ENCODE data around the gene AIMP1.

AIMP1 gene

DNA sequence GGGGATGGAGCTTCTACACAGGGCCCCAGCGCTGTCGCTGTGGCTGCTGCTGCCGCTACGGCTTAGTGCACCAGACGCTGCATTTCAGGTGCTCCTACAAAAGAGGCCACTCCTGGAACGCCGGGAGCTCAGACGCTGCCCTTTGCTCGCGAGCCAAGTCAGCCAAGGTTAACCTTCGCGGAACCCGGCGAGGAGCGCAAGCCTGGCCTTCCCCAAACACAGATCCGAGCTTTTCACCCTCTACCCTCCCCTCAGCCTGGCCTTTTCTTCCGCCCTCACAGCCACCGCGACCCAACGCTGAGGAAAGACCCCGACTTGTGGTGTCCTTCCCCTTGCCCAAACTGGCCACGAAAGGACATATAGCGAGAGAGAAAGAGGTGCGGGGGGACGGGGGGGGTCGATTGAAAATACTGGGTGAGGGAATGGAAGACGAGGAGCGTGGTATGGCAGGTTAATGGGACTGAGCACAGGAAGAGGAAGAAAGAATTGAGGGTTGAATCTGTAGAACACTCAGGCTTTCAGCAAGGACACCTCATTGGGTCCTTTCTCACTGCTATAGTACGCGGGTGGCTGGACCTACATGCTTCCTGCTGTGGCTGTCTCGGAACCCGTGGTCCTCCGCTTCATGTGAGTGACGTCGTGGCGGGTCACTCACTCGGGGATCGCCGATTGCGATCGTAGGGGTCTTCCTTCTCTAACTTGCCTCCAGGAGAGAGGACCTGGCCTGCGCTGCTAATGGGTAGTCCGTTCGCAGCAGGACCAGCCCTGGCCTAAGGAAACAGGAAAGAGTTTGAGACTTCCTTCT lies at the start of gene AIMP1, which contains the start of gene TBCK:
TSS of gene AIMP1 (plus strand) at position 583 of the 805 bp plus-strand sequence. CDS start 8,460 bp downstream, outside the sequence.
TSS of gene TBCK (minus strand) at position 242 of the 805 bp plus-strand sequence. CDS start 7,249 bp downstream, outside the sequence.
- DNase-seq, result peak; percentile 92

DNA sequence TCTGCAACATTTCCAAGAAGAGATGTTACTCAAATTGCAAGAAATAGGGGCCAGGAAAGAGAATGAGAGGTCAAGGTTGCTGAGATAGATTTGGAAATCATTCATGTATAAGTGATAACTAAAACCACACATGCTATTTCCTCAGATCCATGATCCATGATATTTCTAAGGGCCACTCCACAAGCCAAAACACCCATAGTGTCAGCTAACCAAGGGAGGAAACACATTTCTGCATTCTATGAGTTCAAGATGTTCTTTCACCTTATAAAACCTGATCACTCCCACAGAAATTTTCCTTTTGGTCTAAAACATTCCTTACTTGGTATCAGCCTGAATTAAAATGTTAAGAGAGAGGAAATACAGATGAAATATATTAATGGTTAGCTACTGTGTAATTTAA lies 47.6 kb upstream of the AIMP1 start:
- no peak for DNase-seq

DNA sequence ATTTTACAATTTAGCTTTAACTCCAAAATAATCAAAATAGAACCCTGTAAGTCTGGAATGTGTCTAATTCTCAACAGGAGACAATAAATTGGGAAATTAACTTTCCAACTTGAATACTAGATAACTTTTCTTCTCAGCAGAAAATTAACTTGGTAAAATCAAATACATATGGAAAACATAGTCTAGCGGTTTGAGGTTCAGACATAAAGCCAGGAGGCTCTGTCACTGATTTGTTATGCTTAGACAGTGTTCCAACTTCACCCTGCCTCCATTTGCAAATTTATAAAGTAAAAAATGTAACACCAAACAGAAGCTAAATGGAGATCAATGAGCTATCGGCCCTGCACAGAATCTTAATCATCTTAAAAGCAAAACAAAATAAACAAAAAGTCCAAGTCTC lies 46.6 kb upstream of the AIMP1 start:
- DNase-seq, result no peak

DNA sequence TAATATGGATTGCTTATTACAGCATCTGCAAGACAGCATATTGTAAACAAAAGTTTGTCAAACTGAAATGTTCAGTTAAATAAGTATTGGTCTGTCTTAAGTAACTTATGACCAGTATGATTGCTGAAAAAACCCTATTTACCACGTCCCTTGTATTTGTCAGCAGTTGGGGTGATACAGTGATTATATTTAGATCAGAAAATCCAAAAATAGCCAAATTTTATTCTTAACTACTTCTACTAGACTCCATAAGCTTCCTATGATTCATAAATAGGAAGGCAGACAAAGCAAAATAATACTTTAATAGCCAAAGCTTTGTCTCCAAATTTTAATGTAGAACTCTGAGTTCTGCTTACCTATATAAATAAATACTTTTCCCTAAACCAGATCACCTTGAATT lies 45.6 kb upstream of the AIMP1 start:
- no peak for DNase-seq

DNA sequence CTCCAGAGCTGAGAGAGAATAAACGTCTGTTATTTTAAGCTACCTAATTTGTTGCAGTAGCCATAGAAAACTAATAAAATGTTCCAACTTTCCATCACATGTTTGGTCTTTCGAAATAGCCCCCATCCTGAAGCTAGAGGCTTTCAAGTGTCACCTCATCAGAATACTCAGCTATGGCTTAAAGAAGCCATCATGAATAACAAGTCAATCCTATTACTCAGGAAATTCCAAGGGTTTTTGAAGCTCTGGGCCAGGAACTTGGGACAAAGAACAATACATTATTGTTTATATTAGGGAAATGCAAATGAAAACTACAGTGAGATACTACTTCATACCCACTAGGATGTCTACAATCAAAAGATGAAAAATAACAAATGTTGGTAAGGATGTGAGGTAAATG lies 42.5 kb upstream of the AIMP1 start:
- no peak for DNase-seq

DNA sequence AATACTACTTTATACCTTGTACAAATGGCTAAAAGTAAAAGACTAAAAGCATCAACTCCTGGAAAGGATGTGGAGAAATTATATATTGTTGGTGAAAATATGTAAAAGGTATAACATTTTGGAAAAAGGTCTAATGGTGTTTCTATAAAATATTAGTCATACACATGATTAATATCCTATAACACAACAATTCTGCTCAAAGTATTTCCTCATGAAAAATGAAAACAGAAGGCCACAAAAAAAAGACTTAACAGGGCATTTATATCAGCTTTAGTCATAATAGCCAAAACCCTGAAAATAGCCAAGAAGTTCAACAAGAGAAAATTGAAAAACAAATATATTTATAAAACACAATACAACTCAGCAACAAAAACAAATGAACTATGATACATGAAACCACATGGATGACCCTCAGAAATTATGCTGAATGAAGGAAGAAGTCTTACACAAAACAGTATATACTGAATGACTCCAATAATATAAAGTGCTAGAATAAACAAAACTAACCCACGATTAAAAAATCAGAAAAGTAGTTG lies 39.1 kb upstream of the AIMP1 start:
- no peak for DNase-seq

DNA sequence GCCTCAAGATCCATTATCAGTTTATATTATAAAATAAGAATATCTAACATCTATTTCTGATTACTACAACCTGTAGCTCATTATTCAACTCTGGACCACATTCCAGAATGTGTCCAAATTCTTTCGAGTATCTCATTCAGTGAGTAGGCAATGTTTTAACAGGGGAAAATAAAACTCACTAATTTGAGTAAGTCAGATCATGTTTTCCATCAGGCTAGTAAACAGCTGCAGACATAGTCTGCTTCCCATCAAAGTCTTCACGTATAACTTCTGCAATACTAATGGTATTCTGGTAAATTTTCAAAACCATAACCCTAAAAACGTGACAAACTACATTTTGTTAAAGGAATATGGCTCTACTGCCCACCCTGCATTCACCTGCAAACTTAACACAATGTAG lies 32.1 kb upstream of the AIMP1 start:
- no peak for DNase-seq

DNA sequence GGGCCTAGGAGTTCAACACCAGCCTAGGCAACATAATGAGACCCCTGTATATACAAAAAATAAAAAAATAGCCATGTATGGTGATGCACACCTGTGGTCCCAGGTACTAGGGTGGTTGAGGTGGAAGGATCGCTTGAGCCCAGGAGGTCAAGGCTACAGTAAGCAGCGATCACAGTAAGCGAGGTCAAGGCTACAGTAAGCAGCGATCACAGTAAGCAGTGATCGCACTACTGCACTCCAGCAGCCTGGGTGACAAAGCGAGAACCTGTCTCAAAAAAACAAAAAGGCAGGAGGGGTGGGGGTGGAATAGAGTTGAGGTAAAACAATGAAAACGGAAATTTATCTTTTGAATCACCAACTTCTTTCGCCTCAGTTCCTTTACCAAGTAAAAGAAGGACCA lies 29.7 kb upstream of the AIMP1 start:
- no peak for DNase-seq

DNA sequence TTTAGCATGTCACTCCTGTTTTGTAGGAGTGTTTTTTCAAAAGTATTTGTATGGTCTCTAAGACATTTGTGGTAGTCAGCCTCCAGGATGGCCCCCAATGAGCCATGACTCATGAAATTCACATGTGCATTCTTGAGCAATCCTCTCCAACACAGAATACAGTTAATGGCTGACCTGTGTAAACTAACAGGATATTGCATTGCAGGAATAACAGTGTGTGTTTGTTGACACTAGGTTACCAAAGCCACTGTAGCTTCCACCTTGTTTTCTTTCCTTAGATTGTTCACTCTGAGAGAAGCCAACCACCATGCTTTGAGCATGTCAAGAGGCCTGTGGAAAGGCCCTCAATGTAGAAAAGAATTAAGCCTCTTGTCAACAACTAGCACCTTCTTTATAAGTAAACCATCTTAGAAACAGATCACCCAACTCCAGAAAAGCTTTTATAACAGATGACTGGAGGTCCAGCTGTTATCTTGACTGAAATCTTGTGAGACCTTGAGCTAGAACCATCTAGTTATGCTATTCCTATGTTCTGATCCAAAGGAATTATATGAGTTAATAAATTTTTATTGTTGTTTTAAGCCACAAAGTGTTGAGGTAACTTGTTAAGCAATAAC lies 28.9 kb upstream of the AIMP1 start:
- peak; percentile 16 for DNase-seq

DNA sequence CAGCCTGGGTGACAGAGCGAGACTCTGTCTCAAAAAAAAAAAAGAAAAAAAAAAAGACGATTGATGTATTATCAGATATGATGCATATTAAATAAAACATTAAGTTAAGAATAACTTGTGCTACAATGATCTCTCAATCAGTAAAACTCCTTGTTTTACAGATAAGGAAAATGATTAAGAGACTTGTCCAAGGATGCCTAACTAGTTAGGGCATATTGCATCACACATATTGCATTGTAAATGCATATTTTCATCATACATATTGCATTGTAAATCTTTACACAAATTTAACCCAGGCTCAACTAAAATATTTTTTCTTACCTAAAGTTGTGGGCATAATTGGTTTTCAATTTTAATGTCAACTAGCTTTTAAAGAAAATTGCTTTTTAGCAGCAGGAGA lies 26.6 kb upstream of the AIMP1 start:
- no peak for DNase-seq

DNA sequence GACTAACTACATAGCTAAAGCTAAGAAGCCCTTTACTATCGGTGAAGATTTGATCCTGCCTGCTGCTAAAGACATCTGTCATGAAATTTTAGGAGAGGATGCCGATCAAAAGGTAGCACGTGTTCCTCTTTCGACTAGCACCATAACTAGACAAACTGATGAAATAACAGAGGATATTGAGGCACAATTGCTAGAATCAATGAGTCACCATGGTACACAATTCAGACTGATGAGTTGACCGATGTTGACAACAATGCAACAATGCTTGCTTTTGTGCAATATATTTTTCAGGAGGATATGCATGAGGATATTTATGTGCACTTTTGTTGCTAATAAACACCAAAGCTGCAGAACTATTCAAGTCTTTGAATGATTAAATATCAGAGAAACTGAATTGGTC lies 24.7 kb upstream of the AIMP1 start:
- no peak for DNase-seq

DNA sequence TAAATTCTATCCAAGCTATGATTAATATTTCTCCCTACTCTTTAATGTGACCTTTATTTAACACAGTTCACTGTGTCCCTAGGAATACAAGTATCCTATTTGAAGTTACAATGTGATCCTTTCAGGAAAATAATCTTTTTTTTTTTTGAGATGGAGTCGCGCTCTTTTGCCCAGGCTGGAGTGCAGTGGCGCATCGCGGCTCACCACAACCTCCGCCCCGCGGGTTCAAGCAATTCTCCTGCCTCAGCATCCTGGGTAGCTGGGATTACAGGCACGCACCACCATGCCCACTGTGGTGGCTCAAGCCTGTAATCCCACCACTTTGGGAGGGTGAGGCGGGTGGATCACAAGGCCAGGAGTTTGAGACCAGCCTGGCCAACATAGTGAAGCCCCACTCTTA lies 22.3 kb upstream of the AIMP1 start:
- DNase-seq, result no peak

DNA sequence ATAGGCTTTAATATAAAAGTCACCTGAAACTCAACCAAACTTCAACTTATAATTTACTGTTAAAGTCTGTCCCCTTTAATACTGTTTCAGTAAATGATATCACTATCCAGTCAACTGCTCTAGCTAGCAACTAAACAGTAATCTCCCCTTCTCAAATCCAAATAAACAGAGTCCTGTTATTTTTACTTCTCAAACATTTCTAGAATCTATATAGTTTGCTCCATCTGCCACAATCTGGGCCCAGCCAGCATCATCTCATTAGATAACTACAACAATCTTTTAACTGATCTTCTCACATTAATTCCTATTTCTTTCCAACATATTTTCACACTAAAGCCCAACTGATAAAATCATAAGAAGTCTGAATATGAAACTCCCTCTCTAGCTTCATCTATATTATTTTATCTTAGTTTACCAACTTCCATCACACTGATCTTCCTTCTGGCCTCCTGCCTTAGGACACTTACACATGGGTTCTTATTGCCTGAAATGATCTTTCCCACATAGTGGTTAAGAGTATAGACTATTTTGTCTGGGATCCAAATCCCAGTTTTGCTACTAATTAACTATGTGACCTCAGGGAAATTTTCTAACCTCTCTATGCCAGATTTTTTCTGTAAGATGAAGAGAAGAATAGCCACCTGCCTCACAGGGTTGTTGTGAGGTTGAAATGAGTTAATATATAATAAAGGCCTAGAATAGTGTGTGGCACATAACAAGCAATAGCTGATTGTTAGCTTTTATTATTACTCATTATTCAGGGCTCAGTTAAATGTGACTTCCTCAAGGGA lies 18.9 kb upstream of the AIMP1 start:
- no peak for DNase-seq

DNA sequence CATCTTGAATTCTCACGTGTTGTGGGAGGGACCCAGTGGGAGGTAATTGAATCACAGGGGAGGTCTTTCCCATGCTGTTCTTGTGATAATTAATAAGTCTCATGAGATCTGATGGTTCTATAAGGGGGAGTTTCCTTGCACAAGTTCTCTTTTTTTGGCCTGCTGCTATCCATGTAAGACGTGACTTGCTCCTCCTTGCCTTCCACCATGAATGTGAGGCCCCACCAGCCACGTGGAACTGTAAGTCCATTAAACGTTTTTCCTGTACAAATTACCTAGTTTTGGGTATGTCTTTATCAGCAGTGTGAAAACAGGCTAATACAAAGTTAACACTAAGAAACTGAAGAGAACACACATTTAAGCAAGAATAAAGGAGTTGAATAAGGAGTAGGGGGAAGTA lies 16.4 kb upstream of the AIMP1 start:
- DNase-seq, result peak; percentile 27

DNA sequence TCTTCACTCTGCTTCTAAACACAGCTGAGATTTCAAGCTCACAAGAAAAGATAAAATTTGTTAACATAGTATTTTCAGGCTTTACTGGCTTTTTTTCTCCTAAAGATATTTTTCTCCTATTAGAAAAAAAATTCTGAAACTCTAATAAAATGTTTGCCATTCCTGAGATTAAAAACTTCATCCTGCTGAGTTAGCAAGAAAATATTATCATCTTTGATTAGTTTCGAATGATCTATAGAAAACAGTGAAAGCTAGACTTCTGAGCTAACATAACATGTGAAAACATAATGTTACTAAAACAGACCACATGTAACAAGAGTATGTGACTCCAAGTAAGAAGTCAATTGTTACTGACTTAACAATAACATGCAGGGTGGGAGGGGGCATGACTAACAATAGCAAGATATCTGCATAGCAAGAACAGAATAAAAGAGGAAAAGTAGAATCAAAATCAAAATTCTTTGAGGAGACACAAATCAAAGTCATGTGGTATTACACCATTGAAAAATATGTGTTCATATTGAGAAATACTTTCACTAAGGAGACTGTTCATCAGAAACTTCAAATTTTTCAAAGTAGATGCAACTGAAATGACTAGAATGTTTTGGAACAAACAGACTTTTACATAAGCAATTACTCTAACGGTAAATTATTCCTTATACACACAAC lies 14.8 kb upstream of the AIMP1 start:
- DNase-seq, result no peak

DNA sequence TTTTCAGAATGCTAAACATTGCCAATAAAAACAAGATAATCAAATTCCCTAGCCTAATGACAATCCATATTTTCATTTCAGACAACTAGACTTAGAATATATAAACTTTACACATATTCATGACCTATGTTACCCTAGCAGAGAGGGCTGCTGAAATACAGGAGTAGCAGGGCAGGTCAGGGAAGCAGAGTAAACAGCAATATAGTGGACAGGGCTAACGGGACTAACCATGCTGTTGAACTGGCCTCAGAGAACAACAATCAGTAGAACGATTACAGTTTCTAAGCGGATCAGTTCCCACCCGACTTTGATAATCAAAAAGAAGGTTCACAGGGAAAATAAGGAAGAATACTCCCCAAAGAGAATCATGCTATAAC lies 14.3 kb upstream of the AIMP1 start:
- DNase-seq, result no peak

DNA sequence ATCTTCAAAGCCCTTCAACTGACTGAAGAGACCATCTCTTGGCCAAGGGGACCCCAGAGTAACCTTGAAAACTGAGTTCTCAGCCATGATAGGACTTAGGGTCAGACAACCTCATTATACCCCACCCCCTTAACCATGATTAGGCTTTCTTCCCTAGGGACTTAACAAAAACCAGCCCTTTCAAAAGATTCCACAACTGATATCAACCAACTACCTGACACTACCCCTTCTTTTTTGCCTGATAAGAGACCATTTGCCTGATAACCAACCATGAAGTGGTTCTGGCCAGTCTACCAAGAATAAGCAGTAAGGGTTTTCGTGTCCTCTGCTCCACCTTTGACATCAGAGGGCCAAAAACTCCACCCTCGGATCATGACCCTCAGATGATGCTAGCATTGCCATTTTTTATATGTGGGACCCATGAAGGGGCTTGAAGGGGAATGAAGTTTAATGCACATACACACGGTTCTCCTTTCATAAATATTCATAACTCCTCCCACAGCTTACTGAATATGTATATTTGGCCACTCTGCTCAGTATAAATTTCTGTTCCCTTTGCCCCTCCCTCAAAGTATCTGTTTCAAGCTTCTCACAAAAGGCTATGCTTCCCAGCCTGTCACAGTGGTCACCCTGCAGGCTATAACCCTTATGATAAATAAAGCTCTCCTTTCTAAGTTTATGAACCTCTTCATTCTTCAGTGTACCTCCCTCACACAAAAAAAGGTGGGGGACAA lies 12.6 kb upstream of the AIMP1 start:
- DNase-seq, result no peak

DNA sequence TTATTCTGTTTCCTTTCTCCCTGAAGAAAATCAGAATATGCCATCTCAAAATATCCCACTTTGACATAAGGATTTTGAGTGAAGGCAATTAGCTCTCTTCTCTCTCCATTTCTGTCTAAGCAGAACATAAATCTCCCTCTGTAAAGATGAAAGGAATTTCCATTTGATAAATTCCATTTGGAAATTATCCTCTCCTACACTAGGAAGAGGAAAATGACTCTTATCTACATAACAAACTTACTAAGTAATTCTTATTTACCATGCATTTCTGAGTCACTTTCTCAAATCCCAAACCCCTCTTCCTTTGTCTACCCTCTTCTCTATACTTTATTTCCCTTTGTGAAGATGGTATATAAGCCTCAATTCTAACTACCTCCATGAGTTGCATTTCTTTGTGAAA lies 11.7 kb upstream of the AIMP1 start:
- DNase-seq, result no peak

DNA sequence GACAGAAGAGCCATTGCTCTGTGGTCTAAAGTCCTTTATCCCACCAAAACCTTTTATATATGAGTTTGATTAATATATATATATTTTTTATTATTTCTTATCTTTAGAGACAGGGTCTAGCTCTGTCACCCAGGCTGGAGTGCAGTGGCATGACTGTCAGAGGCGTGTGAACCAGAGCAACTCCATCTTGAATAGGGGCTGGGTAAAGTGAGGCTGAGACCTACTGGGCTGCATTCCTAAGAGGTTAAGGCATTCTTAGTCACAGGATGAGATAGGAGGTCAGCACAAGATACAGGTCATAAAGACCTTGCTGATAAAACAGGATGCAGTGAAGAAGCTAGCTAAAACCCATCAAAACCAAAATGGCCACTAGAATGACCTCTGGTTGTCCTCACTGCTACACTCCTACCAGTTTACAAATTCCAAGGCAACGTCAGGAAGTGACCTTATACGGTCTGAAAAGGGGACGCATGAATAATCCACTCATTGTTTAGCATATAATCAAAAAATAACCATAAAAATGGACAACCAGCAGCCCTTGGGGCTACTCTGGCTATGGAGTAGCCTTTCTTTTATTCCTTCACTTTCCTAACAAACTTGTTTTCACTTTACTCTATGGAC lies 10.8 kb upstream of the AIMP1 start:
- no peak for DNase-seq

DNA sequence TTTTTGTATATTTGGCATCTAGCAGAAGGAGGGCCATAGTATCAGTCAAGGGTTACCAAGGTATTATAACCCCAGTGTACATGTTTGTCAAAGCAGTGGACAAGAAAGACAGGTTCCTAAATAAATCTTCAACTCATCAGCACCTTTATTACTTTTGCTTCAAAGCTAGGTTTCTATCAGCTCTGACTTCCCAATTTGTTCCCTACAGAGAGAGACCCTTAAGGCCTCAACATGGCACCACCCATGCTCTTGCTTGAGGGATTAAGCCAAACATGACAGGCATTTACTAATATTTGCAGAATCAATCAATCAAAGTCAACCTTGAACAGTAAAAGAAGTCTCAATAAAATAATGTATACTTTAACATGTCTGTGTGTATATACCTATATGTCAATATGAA lies 9.8 kb upstream of the AIMP1 start:
- no peak for DNase-seq

DNA sequence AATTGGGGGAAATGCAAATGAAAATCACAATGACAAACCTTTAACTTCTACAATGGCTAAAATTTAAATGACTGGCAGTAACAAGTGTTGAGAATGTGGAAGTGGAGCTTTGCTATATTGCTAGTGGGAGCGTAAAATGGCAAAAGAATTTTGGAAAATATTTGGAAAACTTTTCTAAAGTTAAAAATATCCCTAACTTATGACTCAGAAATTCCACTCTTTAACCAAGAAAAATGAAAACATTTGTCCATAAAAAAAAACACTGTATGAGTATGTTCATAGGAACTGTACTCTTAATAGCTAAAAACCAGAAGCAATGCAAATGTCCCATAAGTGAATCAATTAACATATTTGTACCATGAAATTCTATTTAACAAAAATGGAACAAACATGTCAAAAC lies 4.0 kb upstream of the AIMP1 start:
- DNase-seq, result no peak

DNA sequence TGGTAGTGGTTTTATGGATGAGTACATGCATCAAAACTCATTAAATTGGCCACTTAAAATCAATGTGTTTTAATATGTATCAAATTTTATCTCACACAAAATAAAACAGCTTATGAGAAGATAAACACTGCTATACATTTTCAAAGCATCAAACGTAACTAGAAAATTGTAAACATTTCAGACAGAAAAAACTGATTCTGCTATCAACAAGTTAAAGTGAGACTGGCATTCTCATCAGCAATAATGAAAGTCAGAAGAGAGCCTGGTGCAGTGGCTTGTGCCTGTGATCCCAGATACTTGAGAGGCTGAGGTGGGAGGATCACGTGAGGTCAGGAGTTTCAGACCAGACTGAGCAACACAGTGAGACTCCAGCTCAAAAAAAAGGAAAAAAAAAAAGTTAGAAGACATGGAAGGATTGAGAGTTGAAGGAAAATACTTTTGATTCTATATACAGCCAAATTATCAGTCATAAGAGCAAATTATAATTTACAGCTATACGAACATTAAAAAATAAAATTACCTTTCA lies 3.3 kb upstream of the AIMP1 start:
- no peak for DNase-seq

All from inflammatory macrophage treated with lipopolysaccharide for 4 hours (primary cell).